HG02840 (cell line): Measurements from ENCODE around the gene XPNPEP1.

Experiments used
- ATAC-seq: cut with Tn5 transposase; IDR thresholded peaks from one replicate; pipeline ENCODE4 v1.9.1; 2021; ENCODE audit warnings: mild to moderate bottlenecking, moderate library complexity, moderate number of reproducible peaks; ENCODE audit not compliant: unreplicated experiment, low FRiP score

Gene XPNPEP1

DNA sequence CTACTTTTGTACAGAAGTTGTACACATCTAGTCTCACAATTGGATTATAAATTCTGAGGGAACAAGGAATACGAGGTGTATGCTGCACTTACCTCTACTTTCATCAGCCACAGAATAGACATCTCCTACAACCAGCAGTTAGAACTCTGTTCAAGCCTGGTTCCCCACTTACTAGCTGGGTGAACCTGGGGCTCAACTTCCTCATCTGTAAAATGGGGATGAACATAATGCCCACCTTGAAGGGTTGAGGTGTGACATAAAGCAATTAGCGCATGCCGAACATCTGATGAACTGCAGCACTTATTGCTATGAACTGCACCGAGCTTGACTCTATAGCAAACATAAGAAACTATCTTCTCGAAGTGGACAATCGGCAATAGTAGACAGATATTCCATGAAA, 25.3 kb downstream of the XPNPEP1 start:
- ATAC-seq, result no peak

GRCh38 chr10:109895848-109896247, 27.5 kb downstream of the XPNPEP1 start:
- ATAC-seq, result no peak

DNA sequence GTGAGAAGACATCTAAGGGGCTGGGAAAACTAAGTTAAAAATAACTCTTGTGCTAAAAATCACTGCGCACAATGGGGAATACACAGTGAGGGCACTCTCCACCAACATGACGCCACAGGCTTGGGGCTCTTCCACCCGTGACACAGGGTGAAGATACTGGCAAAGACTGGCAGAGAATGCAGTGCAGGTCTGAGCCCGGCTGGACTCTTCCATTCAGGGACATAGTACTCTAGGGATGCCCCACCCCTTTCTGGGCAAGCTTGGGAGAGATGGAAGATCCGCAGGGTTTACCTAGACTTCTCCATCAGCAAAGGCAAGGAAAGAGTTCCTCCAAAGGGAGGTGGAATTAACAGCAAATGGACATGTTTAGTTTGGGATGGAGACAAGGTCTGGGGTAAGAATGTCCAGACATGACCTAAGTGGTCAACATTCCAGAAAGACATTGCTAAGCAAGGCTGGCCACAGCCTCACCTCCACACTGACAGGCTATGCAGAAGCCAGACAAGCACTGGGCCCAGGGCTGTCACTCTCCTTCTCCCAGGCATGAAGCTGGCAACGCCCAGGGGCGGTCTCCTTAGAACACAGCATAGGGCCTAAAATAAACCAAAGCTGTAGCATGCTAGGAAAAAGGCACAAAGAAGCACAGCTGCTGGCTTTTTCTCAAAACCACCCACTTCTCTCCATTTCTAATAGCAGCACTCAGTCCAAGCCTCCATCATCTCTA, 28.1 kb downstream of the XPNPEP1 start:
- no peak for ATAC-seq

GRCh38 chr10:109894516-109894915, 28.8 kb downstream of the XPNPEP1 start:
- ATAC-seq, result no peak

DNA sequence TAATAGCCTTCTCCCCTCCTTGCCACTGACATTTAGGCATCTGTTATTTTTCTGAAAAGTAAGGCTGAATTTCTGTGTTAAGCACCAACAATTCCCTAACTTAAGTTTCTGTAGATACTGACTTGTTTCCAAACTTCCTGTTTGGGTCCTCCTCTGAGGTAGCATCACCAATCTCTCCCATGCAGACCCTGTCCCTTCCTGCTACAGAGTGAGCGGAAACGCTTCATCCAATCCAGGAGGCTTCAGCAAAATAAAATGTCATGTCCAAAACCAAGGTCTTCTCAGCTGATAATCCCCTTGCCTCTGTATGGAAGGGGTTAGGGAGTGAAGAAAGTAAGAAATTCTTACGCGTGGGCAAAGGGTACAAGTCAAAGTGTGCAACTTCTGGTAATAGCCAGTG, 29.9 kb downstream of the XPNPEP1 start:
- no peak for ATAC-seq

DNA sequence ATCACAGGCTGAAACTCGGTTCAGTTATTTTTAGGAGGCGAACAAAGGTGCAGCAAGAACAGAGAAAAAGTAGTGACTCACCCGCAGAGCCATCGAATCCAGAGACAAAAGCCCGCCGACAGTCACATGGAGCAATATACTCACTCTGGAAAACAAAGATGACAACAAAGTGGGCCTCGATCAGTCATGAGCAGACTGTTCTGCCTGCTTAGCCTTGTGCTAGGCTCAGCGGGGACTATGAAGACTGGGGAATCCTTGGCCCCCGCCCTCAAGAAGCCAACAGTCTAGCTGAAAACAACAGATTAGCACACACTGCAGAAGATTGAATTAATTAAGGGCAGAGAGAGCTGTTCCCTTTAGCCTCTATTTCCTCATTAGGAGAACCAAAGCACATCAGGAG, 30.4 kb downstream of the XPNPEP1 start:
- no peak for ATAC-seq

DNA sequence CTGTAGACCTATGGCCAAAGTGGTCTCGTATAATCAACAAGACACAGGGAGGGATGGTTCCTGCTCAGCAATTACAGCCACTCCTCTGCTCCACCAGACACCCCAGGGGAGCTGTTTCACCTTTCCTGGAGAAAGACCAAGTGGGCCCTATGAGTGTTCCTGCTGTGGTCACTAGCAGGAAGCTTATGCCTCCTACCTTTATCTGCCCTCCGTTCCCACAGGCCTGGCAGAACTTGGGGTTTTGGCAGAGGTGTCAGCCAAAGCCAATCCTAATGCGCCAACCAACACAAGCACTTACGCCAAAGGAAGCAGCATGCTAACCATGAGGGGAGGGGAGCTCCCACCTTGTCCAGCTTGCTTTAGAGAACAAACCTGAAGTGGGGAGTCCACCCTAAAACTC, 31.2 kb downstream of the XPNPEP1 start:
- ATAC-seq, result no peak

- no peak for ATAC-seq
Measured at GRCh38 chr10:109891105-109891504, 32.2 kb downstream of the XPNPEP1 start.

- ATAC-seq, result no peak
Measured at GRCh38 chr10:109889867-109890266, 33.4 kb downstream of the XPNPEP1 start.

GRCh38 chr10:109887776-109888175, 35.5 kb downstream of the XPNPEP1 start:
- ATAC-seq, result no peak

DNA sequence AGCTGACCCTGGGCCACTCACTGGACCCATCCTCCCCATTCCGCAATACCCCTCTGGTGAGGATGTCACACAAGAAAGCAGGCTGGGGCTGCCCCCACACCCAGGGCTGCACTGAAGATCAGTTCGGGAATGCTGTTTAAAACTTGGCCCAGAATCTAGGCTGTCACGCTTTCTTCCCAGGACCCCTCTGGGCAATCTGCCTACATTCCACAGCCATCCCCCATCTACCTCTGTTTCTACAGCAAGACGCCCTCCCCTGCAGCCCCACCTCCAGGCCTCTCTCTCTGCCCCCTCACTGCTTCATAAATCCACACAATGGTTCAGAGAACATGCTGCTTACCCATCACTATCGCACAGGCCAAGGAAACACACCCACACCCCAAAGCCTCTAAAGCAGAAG, 36.1 kb downstream of the XPNPEP1 start:
- ATAC-seq, result no peak

GRCh38 chr10:109886781-109887140, 36.5 kb downstream of the XPNPEP1 start:
- ATAC-seq, result no peak

- ATAC-seq, result no peak
Measured at GRCh38 chr10:109886037-109886780, 37.1 kb downstream of the XPNPEP1 start.

DNA sequence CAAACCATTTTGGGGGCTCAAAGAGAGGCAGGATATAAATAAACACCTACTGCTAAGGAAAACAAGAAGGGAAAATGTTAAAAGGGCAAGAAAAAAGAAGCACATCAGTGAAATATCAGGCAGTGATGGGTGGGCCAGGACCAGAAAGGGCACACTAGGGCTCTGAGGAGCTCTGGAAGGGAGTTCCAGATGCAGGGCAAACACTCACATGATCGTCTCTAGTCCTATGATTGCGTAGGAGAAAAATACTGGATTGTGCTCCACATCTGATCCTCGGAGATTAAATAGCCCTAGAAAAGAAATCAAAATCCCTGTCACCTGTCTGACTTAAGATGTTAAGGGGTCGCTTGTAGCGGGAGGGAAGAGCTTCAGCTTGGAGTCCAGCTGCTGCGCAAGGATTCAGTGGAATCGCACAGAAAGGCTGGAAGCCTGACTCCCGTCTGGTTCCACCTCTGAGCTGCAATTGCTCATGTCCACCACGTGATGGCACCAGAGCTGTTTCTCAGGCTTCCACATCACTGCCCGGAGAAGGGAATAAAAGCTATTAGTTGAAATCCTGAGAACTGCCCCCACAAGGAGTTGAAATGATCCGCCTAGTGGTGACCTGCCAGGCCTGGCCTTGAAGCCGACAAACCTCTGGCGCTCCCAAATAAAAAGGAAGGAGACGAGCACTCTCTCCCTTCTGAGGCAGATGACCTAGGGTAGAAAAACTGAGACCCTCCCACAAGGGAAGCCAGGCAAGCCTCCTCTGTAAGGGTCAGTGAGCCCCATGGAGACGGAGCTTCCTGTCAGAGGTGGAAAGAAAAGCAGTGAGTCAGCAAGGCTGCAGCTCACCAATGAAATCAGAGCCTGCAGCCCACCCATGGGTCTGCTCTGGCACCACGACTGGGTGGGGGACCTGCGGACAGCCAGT, 39.2 kb downstream of the XPNPEP1 start:
- ATAC-seq, result peak; percentile 74

GRCh38 chr10:109882251-109883057, 40.9 kb downstream of the XPNPEP1 start:
- no peak for ATAC-seq

GRCh38 chr10:109881769-109882057, 41.6 kb downstream of the XPNPEP1 start:
- ATAC-seq, result no peak

DNA sequence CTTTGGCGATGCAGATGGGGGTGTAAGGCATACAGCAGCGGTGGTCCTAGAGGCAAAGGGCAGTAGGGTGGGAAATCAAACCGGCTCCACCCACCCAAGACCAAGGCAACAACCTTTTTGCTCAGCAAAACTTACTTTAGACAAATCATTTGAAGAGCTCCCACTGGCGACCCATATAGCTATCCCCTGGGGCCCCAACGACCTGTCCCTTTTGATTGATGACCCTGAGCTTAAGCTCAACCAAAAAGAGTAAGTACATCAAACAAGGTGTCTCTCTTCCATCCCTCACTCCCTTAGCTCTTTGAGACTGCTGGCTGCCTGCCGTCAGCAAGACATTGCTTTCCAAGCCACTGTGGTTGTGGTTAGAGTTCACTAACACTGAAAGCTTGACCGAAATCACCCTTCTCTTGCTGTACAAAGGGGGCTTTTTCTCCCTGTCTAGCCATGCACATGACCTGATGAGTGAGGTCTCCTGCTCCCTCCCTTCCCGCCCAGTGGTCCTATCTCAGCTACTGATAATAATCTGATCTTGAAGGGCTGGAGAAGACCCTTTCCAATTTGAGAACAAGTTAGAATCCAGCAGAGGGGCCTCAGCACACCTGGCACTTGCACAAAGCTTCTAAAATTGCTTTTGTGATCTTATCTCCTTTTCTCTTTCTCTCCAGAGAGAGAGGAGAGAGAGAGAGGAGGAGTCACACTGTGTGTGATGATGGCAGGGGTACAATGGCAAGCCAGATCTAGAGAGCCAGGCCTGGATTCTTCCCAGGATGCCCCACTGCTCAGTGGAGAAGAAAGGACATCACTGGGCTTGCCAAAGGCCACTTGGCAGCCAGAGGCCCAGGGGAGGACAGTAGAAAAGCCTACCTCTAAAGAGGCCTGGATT, 42.2 kb downstream of the XPNPEP1 start:
- ATAC-seq, result peak; percentile 80

DNA sequence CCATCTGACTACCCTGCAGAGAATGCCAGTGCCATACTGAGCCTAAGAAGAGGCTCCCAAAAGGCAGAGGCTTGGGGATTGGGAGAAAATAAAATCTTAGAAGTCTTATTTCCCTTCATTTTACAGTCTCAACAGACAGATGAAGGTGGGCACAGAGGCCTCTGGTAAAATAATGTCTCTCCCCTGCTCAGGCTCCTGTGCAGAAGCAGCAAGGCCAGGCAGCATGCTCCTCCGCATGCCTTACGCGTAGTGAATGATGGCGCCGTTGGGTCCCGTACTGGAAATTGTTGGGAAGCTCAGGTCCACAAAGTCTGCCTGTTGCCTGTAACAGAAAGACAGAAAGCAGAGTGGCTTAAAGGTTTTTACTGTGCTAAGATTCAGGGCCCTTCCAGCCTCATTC, 45.8 kb downstream of the XPNPEP1 start:
- no peak for ATAC-seq
